Measurements from ENCODE around the gene CCDC158.

The CCDC158 gene

DNA sequence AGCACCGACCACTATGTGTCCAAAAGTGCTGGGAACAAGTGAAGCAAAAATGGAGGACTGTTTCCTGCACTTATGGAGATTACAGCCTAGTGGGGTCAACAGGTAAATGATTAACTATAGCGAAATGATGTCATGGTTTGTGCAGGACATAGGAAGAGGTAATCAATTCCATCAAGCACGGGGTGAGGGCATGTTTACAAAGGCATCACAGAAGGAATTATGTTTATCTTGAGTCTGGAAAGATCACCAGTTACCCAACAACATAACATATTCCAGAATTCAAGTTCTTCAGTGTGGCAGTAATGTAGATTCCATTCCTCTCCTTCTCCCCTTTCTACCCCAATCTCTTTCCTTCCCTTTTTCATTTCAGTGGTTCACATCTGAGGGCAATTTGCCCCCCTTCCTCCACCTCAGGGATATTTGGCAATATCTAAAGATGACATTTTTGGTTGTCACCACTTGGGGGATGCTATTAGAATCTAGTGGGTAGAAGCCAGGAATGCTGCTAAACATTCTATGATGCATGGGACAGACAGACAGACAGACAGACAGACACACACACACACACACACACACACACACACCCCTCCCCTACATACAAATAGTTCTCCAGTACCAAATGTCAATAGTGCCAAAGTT is 145.3 kb downstream of the CCDC158 start:
- no peak for DNase-seq

DNA sequence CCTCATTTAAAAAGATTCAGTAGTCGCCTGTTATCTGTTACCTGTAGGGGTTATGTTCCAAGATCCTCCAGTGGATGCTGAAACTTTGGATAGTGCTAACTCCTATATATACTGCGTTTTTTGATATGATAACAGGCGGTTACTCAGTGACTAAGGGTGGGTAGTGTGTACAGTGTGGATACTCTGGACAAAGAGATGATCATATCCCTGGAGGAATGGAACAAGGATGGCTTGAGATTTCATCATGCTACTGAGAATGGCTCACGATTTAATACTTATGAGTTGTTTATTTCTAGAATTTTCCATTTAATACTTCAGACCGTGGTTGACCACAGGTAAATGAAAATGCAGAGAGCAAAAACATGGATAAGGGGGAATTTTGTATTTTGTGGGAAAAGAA is 147.9 kb downstream of the CCDC158 start:
- no peak for DNase-seq

DNA sequence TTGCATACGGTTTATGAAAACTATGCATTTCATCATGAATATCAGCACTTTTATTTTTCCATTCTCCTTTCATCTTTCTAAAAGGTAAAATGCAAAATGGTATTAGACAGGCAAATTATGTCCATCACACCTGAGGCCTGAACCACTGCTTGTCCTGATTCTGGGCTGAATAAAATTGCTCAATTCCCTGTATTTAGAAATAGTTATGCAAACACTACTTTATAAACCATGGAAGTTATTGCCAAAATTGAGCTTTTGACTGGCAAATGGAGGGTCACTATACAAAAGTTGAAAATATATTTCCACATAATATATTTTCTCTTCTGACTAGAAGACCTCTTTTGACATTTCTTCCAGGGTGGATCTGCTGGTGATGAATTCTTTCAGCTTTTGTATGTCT is 148.4 kb downstream of the CCDC158 start:
- no peak for DNase-seq

DNA sequence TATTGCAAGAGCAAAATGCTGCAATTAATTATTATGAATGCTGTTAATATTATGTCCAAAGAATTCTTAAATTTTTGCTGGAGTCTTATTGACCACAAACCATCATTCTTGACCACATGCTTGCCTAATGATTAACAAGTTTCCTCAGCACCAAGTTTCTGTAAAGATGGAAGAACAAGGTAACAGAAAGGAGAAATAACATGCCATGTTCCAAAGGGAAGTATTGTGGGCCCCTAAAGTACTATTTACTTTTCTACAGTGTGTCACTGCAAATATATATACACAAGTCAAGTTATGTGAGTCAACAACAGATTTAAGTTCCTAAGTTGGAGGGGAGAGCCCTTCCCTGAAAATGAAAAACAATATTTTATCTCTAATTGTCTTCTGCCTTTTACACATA is 148.9 kb downstream of the CCDC158 start:
- DNase-seq = no peak

GRCh38 chr4:76271248-76271647 is 149.7 kb downstream of the CCDC158 start:
- no peak for DNase-seq

GRCh38 chr4:76270244-76271175 is 150.4 kb downstream of the CCDC158 start:
- DNase-seq = no peak

DNA sequence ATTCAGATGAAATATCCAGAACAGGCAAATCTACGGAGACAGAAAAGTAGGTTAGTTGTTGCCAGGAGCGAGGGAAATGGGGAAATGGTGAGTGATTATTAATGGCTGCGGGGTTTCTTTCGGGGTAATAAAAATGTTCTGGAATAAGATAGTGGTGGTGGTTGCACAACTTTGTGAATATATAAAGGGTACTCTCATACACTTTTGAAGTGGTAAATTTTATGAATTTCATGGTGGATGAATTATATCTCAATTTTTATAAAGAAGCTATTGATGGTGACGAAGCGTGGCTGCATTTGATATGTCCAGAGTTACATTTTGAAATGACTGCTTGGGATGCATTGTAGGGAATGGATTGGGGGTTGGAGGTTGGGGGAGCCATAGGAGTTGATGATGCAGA is 153.1 kb downstream of the CCDC158 start:
- no peak for DNase-seq

DNA sequence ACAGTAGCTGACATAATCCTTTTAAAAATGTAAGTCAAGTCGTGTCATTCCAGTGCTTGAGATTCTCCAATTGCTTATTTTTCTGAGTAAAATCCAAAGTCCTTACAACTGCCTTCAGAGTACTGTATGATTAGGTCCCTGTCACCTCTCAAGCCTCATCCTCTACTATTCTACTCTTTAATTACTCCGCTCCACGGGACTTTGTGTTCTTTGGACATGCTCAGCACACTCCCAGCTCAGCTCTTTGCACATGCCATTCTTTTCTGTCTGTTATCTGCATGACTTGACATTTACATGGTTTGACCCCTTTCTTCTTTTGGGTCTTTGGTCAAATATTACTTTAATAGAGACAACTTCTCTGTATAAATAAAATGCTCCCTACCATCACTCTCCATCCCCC is 154.3 kb downstream of the CCDC158 start:
- DNase-seq = no peak

- DNase-seq = no peak
These were observed 155.2 kb downstream of the CCDC158 start for GRCh38 chr4:76265631-76266218.
